NCI-H2107 treated with DMSO at 0.1 percent for 48 hours (cell line): ENCODE results near the gene PLXNC1.

Experiments
- DNase-seq: peaks from one replicate; lab custom pipeline; 2025; ENCODE audit not compliant: unreplicated experiment; lab: John Stamatoyannopoulos, UW

PLXNC1 gene

GRCh38 chr12:94178882-94179281 is 30.5 kb downstream of the PLXNC1 start:
- DNase-seq, result no peak

GRCh38 chr12:94179723-94180122 is 31.3 kb downstream of the PLXNC1 start:
- DNase-seq, result no peak

- no peak for DNase-seq
These were observed 32.4 kb downstream of the PLXNC1 start for GRCh38 chr12:94180558-94181296.

GRCh38 chr12:94182986-94183707 is 34.8 kb downstream of the PLXNC1 start:
- no peak for DNase-seq

GRCh38 chr12:94183708-94184379 is 35.5 kb downstream of the PLXNC1 start:
- DNase-seq, result no peak

GRCh38 chr12:94184995-94185719 is 36.8 kb downstream of the PLXNC1 start:
- no peak for DNase-seq

GRCh38 chr12:94185801-94186200 is 37.4 kb downstream of the PLXNC1 start:
- DNase-seq, result no peak

- peak; percentile 70 for DNase-seq
These were observed 38.2 kb downstream of the PLXNC1 start for GRCh38 chr12:94186278-94187241.

GRCh38 chr12:94187361-94187760 is 39.0 kb downstream of the PLXNC1 start:
- peak; percentile 72 for DNase-seq

- DNase-seq, result no peak
These were observed 42.2 kb downstream of the PLXNC1 start for GRCh38 chr12:94190623-94191022.

GRCh38 chr12:94191023-94191422 is 42.6 kb downstream of the PLXNC1 start:
- no peak for DNase-seq

- no peak for DNase-seq
These were observed 43.4 kb downstream of the PLXNC1 start for GRCh38 chr12:94191811-94192210.

- no peak for DNase-seq
These were observed 44.1 kb downstream of the PLXNC1 start for GRCh38 chr12:94192506-94192905.

- no peak for DNase-seq
These were observed 44.8 kb downstream of the PLXNC1 start for GRCh38 chr12:94193168-94193567.

- DNase-seq, result no peak
These were observed 47.1 kb downstream of the PLXNC1 start for GRCh38 chr12:94195483-94195882.

GRCh38 chr12:94198469-94198868 is 50.1 kb downstream of the PLXNC1 start:
- no peak for DNase-seq

- no peak for DNase-seq
These were observed 50.5 kb downstream of the PLXNC1 start for GRCh38 chr12:94198872-94199271.

GRCh38 chr12:94200069-94200468 is 51.7 kb downstream of the PLXNC1 start:
- DNase-seq, result no peak

- DNase-seq, result no peak
These were observed 52.3 kb downstream of the PLXNC1 start for GRCh38 chr12:94200695-94201094.
